HepG2 (cell line): ENCODE results near the gene DAB1. TPM values are rescaled to one million over a fixed set of nuclear protein-coding genes. Genes with fewer than 3 reads are reported as not detected.

Experiments used
- ATAC-seq: fragments of 200-7000 bp; cut with Tn5 transposase; 3 replicates; pipeline ENCODE4 v1.9.1; 2020; ENCODE audit warnings: mild to moderate bottlenecking, moderate library complexity
- BruUV-seq: library from RNA; stranded (reverse); fragments of 400-500 nt; replicated peaks from 2 replicates; lab custom pipeline; 2021; lab: Mats Ljungman, UMichigan
- CTCF ChIA-PET: fragments of 300-600 bp; formaldehyde crosslinking; extraction: SDS; loops from one replicate; lab custom pipeline; 2021; ENCODE audit warnings: low total read pairs, inconsistent platforms, low intra/inter-chr PET ratio; lab: Yijun Ruan, JAX
- POLR2A ChIA-PET: fragments of 350-600 bp; sonication (Branson Sonifier 250); formaldehyde crosslinking; loops from one replicate; lab custom pipeline; 2020; ENCODE audit warnings: antibody characterized with exemption, inconsistent platforms; lab: Yijun Ruan, JAX
- DNase-seq: peaks from one replicate; pipeline ENCODE4 v3.0.0-alpha.2; 2015; ENCODE audit warnings: low spot score
- FAIRE-seq: peaks from 3 replicates; lab custom pipeline; 2011; peaks lifted over from hg19 to GRCh38; lab: Jason Lieb, UNC
- H2AFZ ChIP-seq: one replicate; pipeline ENCODE4 v1.6.1; 2011; ENCODE audit warnings: low read length, inconsistent platforms
- H3K27ac ChIP-seq: fragments of 300-600 bp; 3 replicates; pipeline ENCODE4 v1.8.0; 2011; ENCODE audit warnings: mixed run types, mild to moderate bottlenecking, mixed read lengths, low read length, inconsistent platforms; ENCODE audit not compliant: insufficient read depth; ENCODE audit errors: extremely low read length
- H3K27me3 ChIP-seq, 2 experiments: fragments of 200-600 bp in 1 of 2; 2 replicates in 1 of 2; 3 replicates in 1 of 2; pipeline versions ENCODE4 v1.6.0 to v1.8.0; 2011; ENCODE audit warnings: low read length in 2 of 2, mild to moderate bottlenecking in 2 of 2, moderate library complexity in 2 of 2, inconsistent platforms in 1 of 2; ENCODE audit not compliant: insufficient read depth in 2 of 2, control insufficient read depth in 1 of 2
- H3K36me3 ChIP-seq, 2 experiments: fragments of 200-600 bp in 1 of 2; replicated peaks in 1 of 2; 2 replicates in 1 of 2; 3 replicates in 1 of 2; pipeline versions ENCODE4 v1.5.1 to v1.8.0; 2011; ENCODE audit warnings: low read length in 2 of 2, inconsistent platforms in 1 of 2; ENCODE audit not compliant: insufficient read depth in 2 of 2, control insufficient read depth in 1 of 2
- H3K4me1 ChIP-seq: 2 replicates; pipeline ENCODE4 v1.5.1; 2012; ENCODE audit warnings: low read length, inconsistent platforms; ENCODE audit not compliant: insufficient read depth
- H3K4me2 ChIP-seq: 2 replicates; pipeline ENCODE4 v1.6.0; 2011; ENCODE audit warnings: low read depth, low read length, inconsistent platforms
- H3K4me3 ChIP-seq, 3 experiments: fragments of 200-600 bp in 1 of 3; sonication (generic), shearing (Covaris generic) in 1 of 3; replicated peaks in 1 of 3; 2 replicates each; pipeline ENCODE4 v1.5.1; 2011 to 2016; ENCODE audit warnings: low read length in 3 of 3, inconsistent platforms in 2 of 3, low read depth in 2 of 3, mild to moderate bottlenecking in 2 of 3, control low read depth in 1 of 3, mixed read lengths in 1 of 3; ENCODE audit not compliant: insufficient read depth in 1 of 3
- H3K79me2 ChIP-seq: one replicate; pipeline ENCODE4 v1.6.1; 2011; ENCODE audit warnings: low read length, inconsistent platforms; ENCODE audit not compliant: insufficient read depth
- H3K9ac ChIP-seq: 2 replicates; pipeline ENCODE4 v1.6.0; 2011; ENCODE audit warnings: mild to moderate bottlenecking, low read depth, low read length, inconsistent platforms; ENCODE audit not compliant: insufficient read depth
- H3K9me3 ChIP-seq: 2 replicates; pipeline ENCODE4 v1.5.1; 2012; ENCODE audit warnings: mild to moderate bottlenecking, low read length
- H4K20me1 ChIP-seq: 2 replicates; pipeline ENCODE4 v1.6.0; 2011; ENCODE audit warnings: inconsistent platforms, mild to moderate bottlenecking, low read length, moderate library complexity; ENCODE audit not compliant: insufficient read depth
- CTCF ChIP-seq: sonication (generic); formaldehyde crosslinking; IDR thresholded peaks from 2 replicates; pipeline ENCODE4 v1.5.0; 2020; ENCODE audit warnings: mild to moderate bottlenecking, missing genetic modification reagents, moderate library complexity
- GLMP ChIP-seq: sonication (generic); formaldehyde crosslinking; IDR thresholded peaks from 2 replicates; pipeline ENCODE4 v1.9.0; 2021; ENCODE audit warnings: missing genetic modification reagents, mild to moderate bottlenecking, borderline replicate concordance
- MAFG ChIP-seq: sonication (generic); formaldehyde crosslinking; IDR thresholded peaks from 2 replicates; pipeline ENCODE4 v1.5.1; 2020; ENCODE audit warnings: mild to moderate bottlenecking, missing genetic modification reagents
- RAD21 ChIP-seq: fragments of 450-650 bp; formaldehyde crosslinking; IDR thresholded peaks from 2 replicates; pipeline ENCODE4 v1.5.0; 2020; ENCODE audit warnings: mild to moderate bottlenecking
- SMC3 ChIP-seq: IDR thresholded peaks from 2 replicates; pipeline ENCODE4 v1.6.1; 2011; ENCODE audit warnings: low read length, improper control_type of control experiment
- SOX5 ChIP-seq: IDR thresholded peaks from 2 replicates; pipeline ENCODE4 v1.6.1; 2016; ENCODE audit warnings: borderline replicate concordance
- SP5 ChIP-seq: IDR thresholded peaks from 2 replicates; pipeline ENCODE4 v1.6.1; 2016; ENCODE audit warnings: low read depth, borderline replicate concordance
- STAG1 ChIP-seq: sonication (generic); formaldehyde crosslinking; IDR thresholded peaks from 2 replicates; pipeline ENCODE4 v1.4.0; 2020; ENCODE audit warnings: missing genetic modification reagents
- TFAP4 ChIP-seq: sonication (generic); IDR thresholded peaks from 2 replicates; pipeline ENCODE4 v1.6.1; 2016; ENCODE audit warnings: low read depth, borderline replicate concordance
- ZBTB49 ChIP-seq: sonication (generic); formaldehyde crosslinking; IDR thresholded peaks from 2 replicates; pipeline ENCODE4 v1.4.0; 2020; ENCODE audit warnings: missing genetic modification reagents, borderline replicate concordance
- ZIK1 ChIP-seq: sonication (generic); formaldehyde crosslinking; IDR thresholded peaks from 2 replicates; pipeline ENCODE4 v1.5.0; 2020; ENCODE audit warnings: mild to moderate bottlenecking, low read depth, missing genetic modification reagents, borderline replicate concordance
- ZNF430 ChIP-seq: sonication (generic); formaldehyde crosslinking; IDR thresholded peaks from 2 replicates; pipeline ENCODE4 v1.9.0; 2021; ENCODE audit warnings: mild to moderate bottlenecking, missing genetic modification reagents
- ZNF691 ChIP-seq: sonication (generic); formaldehyde crosslinking; IDR thresholded peaks from 2 replicates; pipeline ENCODE4 v1.4.0; 2020; ENCODE audit warnings: missing genetic modification reagents, low read depth, mild to moderate bottlenecking, borderline replicate concordance
- ZSCAN31 ChIP-seq: sonication (generic); formaldehyde crosslinking; IDR thresholded peaks from 2 replicates; pipeline ENCODE4 v1.5.0; 2020; ENCODE audit warnings: low read depth, mild to moderate bottlenecking, missing genetic modification reagents
- ZSCAN9 ChIP-seq: IDR thresholded peaks from 2 replicates; pipeline ENCODE4 v1.6.1; 2016; ENCODE audit warnings: borderline replicate concordance
- WGBS: methylation state at CpG from one replicate; pipeline ENCODE4 v1.1.6; 2017; ENCODE audit warnings: low lambda C conversion rate; 5-methylcytosine and 5-hydroxymethylcytosine counted together
- in situ Hi-C: cut with HindIII; loops from 2 replicates; pipeline ENCODE4 v1.10.0; 2017; ENCODE audit warnings: low pct_unique_long_range_greater_than_20kb; ENCODE audit not compliant: extremely low pct_ligation_motif_present
- intact Hi-C: fragments of 100-400 bp; cut with micrococcal nuclease; formaldehyde crosslinking; loops from one replicate; pipeline ENCODE4 v1.10.0; 2022; ENCODE audit not compliant: unreplicated experiment
- polyA plus RNA-seq, 8 experiments: library from polyadenylated mRNA; depleted of rRNA in 3 of 8; stranded (reverse) in 7 of 8; unstranded in 1 of 8; fragments of >200 nt; fragmentation: Illumina TruSeq in 4 of 8; extraction: Trizol in 4 of 8; gene quantifications; 2 replicates each; pipeline versions ENCODE4 v1.2.1 to v1.2.3, GENCODE V29; 2011 to 2016; ENCODE audit warnings: low read depth in 4 of 8, missing spikeins in 1 of 8, mixed read lengths in 1 of 8; ENCODE audit not compliant: insufficient read depth in 1 of 8
- total RNA-seq, 5 experiments: library from RNA; depleted of rRNA; stranded (reverse); fragments of >200 nt; fragmentation: Illumina TruSeq; extraction: Trizol; gene quantifications; 2 replicates each; pipeline ENCODE4 v1.2.3, GENCODE V29; 2016; ENCODE audit warnings: low read depth in 1 of 5

DAB1 gene
- total and polyA plus RNA-seq, 2 of the 13 experiments (the other 11 are each of a cell fraction or from before 2014, with no cell fraction given): 0.04 to 0.13 TPM

- TF ChIP-seq ZBTB49 (CRISPR knock-in tag) (no peak), ZSCAN31 (CRISPR knock-in tag) (no peak), ZNF430 (CRISPR knock-in tag) (no peak)
Measured at GRCh38 chr1:57341721-57342120, 82.1 kb downstream of the DAB1 start (continued).

- intact Hi-C loops: loop anchor here (2.0 kb wide), 1 partner anchor 508 kb away; no protein-coding TSS in a partner anchor
- FAIRE-seq: no peak
- TF ChIP-seq ZSCAN9 (CRISPR knock-in tag) (no peak), RAD21 (CRISPR knock-in tag) (peak; percentile 44; the same call in 1 of the 2 replicates), TFAP4 (no peak), SP5 (CRISPR knock-in tag) (no peak), MAFG (CRISPR knock-in tag) (no peak), CTCF (CRISPR knock-in tag) (peak; percentile 59), ZNF691 (CRISPR knock-in tag) (no peak), SOX5 (no peak), ZIK1 (no peak), GLMP (no peak), SMC3 (0 out of 2 replicates have a peak, but pooled peaks have one; percentile 25), STAG1 (CRISPR knock-in tag) (peak; percentile 67)
Measured at GRCh38 chr1:57340334-57341070, 83.4 kb downstream of the DAB1 start.

More at GRCh38 chr1:57340334-57341070, 83.4 kb downstream of the DAB1 start:
- Histone ChIP-seq H3K4me3 (no peak overlapping the region), H3K36me3 (no peaks in the 10 kb centered on the region), H3K27ac (no peak overlapping the region), H3K4me2 (no peak overlapping the region), H3K9me3 (no peaks in the 10 kb centered on the region), H3K79me2 (no peaks in the 10 kb centered on the region), H2AFZ (no peak overlapping the region), H3K27me3 (no peaks in the 10 kb centered on the region), H4K20me1 (no peaks in the 10 kb centered on the region), H3K9ac (no peak overlapping the region), H3K4me1 (no peaks in the 10 kb centered on the region)
- no TSS peak for BruUV-seq
- ChIA-PET POLR2A (no interaction called here), CTCF (interaction anchor here (0.7 kb wide), 1 partner anchor 509 kb away, joined by 3 read pairs; no protein-coding TSS in a partner anchor)
- ATAC-seq (peak; percentile 75), DNase-seq (peak; percentile 10)
- in situ Hi-C loops: no loop called here
- WGBS: 44% methylated on average over 5 of the region's 6 CpGs
